Endothelial cell of umbilical vein (primary cell): ENCODE results near the gene TAMALIN. TPM values are rescaled to one million over a fixed set of nuclear protein-coding genes. Genes with fewer than 3 reads are reported as not detected.

ENCODE experiments used
- BruUV-seq: library from RNA; stranded (reverse); fragments of 400-500 nt; replicated peaks from 2 replicates; lab custom pipeline; 2021; lab: Mats Ljungman, UMichigan
- CTCF ChIA-PET: fragments of 300-600, 350-600 bp; sonication (Branson Sonifier 250); formaldehyde crosslinking; loops from one replicate; lab custom pipeline; 2021; ENCODE audit warnings: antibody characterized with exemption, inconsistent platforms; lab: Charles Lee
- POLR2A ChIA-PET: fragments of 300-600, 350-600 bp; sonication (Branson Sonifier 250); formaldehyde crosslinking; loops from one replicate; lab custom pipeline; 2021; ENCODE audit warnings: antibody characterized with exemption, inconsistent platforms; lab: Charles Lee
- DNase-seq: peaks from one replicate; pipeline ENCODE4 v3.0.0-alpha.2; 2011; ENCODE audit warnings: low read depth, low spot score
- FAIRE-seq: peaks from 2 replicates; lab custom pipeline; 2011; peaks lifted over from hg19 to GRCh38; lab: Jason Lieb, UNC
- H2AFZ ChIP-seq: 2 replicates; pipeline ENCODE4 v1.6.0; 2012; ENCODE audit warnings: low read depth, low read length, control low read depth, inconsistent platforms
- H3K27ac ChIP-seq: 2 replicates; pipeline ENCODE4 v1.5.1; 2011; ENCODE audit warnings: low read depth, mild to moderate bottlenecking, control low read depth, low read length, moderate library complexity; ENCODE audit not compliant: insufficient read depth
- H3K27me3 ChIP-seq, 2 experiments: 2 replicates each; pipeline versions ENCODE4 v1.6.0 to v1.6.1; 2011; ENCODE audit warnings: low read length in 2 of 2, mixed read lengths in 1 of 2; ENCODE audit not compliant: control insufficient read depth in 2 of 2, insufficient read depth in 2 of 2
- H3K36me3 ChIP-seq, 2 experiments: 2 replicates in 1 of 2; 3 replicates in 1 of 2; pipeline ENCODE4 v1.5.1; 2011; ENCODE audit warnings: low read length in 2 of 2, mild to moderate bottlenecking in 1 of 2, moderate library complexity in 1 of 2; ENCODE audit not compliant: control insufficient read depth in 2 of 2, insufficient read depth in 2 of 2; ENCODE audit errors: extremely low read depth in 1 of 2
- H3K4me1 ChIP-seq: 3 replicates; pipeline ENCODE4 v1.5.1; 2011; ENCODE audit warnings: mild to moderate bottlenecking, low read length; ENCODE audit not compliant: control insufficient read depth, insufficient read depth; ENCODE audit errors: extremely low read depth
- H3K4me2 ChIP-seq: 2 replicates; pipeline ENCODE4 v1.6.1; 2011; ENCODE audit warnings: low read length, control low read depth, mixed read lengths; ENCODE audit not compliant: insufficient read depth
- H3K4me3 ChIP-seq, 3 experiments: fragments of 200-600 bp in 1 of 3; sonication (generic), shearing (Covaris generic) in 1 of 3; replicated peaks in 1 of 3; 2 replicates each; pipeline ENCODE4 v1.5.1; 2011 to 2016; ENCODE audit warnings: control low read depth in 3 of 3, low read length in 3 of 3, mild to moderate bottlenecking in 2 of 3, inconsistent platforms in 1 of 3, low read depth in 1 of 3, moderate library complexity in 1 of 3; ENCODE audit not compliant: insufficient read depth in 1 of 3
- H3K79me2 ChIP-seq: 2 replicates; pipeline ENCODE4 v1.6.0; 2012; ENCODE audit warnings: low read length, inconsistent platforms; ENCODE audit not compliant: control insufficient read depth, insufficient read depth
- H3K9ac ChIP-seq: replicated peaks from 2 replicates; pipeline ENCODE3; 2011; ENCODE audit warnings: low read length, control low read depth; ENCODE audit not compliant: insufficient read depth; ENCODE audit errors: extremely low read depth
- H3K9me1 ChIP-seq: replicated peaks from 3 replicates; pipeline ENCODE4 v1.6.0; 2011; ENCODE audit warnings: mild to moderate bottlenecking, low read length; ENCODE audit not compliant: control insufficient read depth, insufficient read depth; ENCODE audit errors: extremely low read depth
- H3K9me3 ChIP-seq: replicated peaks from 2 replicates; pipeline ENCODE4 v1.5.1; 2012; ENCODE audit warnings: low read length, inconsistent platforms; ENCODE audit not compliant: control insufficient read depth, insufficient read depth
- H4K20me1 ChIP-seq: replicated peaks from 2 replicates; pipeline ENCODE3; 2011; ENCODE audit warnings: mild to moderate bottlenecking, low read length; ENCODE audit not compliant: control insufficient read depth, insufficient read depth; ENCODE audit errors: extremely low read depth
- EZH2 ChIP-seq: IDR thresholded peaks from 2 replicates; pipeline ENCODE4 v1.6.1; 2012; ENCODE audit warnings: borderline replicate concordance, low read depth, mild to moderate bottlenecking, moderate library complexity, low read length, inconsistent platforms; ENCODE audit not compliant: severe bottlenecking
- FOS ChIP-seq: IDR thresholded peaks from 2 replicates; pipeline ENCODE4 v1.6.1; 2011; ENCODE audit warnings: mild to moderate bottlenecking, low read length, moderate library complexity, borderline replicate concordance; ENCODE audit not compliant: insufficient read depth
- GATA2 ChIP-seq: IDR thresholded peaks from 2 replicates; pipeline ENCODE4 v1.7.0; 2011; ENCODE audit warnings: low read depth, mild to moderate bottlenecking, moderate library complexity, mixed read lengths, low read length; ENCODE audit not compliant: insufficient read length, insufficient read depth
- JUN ChIP-seq: IDR thresholded peaks from 2 replicates; pipeline ENCODE4 v1.6.1; 2011; ENCODE audit warnings: borderline replicate concordance, low read depth; ENCODE audit not compliant: insufficient read length, insufficient read depth
- MYC ChIP-seq: IDR thresholded peaks from one replicate; pipeline ENCODE4 v1.6.1; 2011; ENCODE audit warnings: mild to moderate bottlenecking, low read depth, low read length
- POLR2A ChIP-seq: IDR thresholded peaks from 2 replicates; pipeline ENCODE4 v1.6.1; 2012; ENCODE audit warnings: low read depth, mild to moderate bottlenecking, control low read depth, low read length
- POLR2AphosphoS5 ChIP-seq: IDR thresholded peaks from 2 replicates; pipeline ENCODE4 v1.6.1; 2012; ENCODE audit warnings: low read depth, mild to moderate bottlenecking, control low read depth, low read length, moderate library complexity; ENCODE audit not compliant: insufficient read depth
- dilution Hi-C: fragments of 300-500 bp; cut with MboI; formaldehyde crosslinking; loops from one replicate; pipeline ENCODE4 v1.15.0; 2019; ENCODE audit warnings: low sequenced_read_pairs; ENCODE audit not compliant: extremely low pct_ligation_motif_present
- intact Hi-C: fragments of 100-400 bp; cut with micrococcal nuclease; formaldehyde crosslinking; loops from one replicate; pipeline ENCODE4 v1.10.0; 2022
- polyA plus RNA-seq, 4 experiments: library from polyadenylated mRNA; depleted of rRNA in 3 of 4; stranded (reverse) in 3 of 4; unstranded in 1 of 4; fragments of >200 nt; gene quantifications; 2 replicates each; pipeline versions ENCODE4 v1.2.1 to v1.2.3, GENCODE V29; 2011 to 2012; ENCODE audit warnings: missing spikeins in 1 of 4
- total RNA-seq: library from RNA; stranded (reverse); gene quantifications from 2 replicates; pipeline ENCODE4 v1.2.3, GENCODE V29; 2021
- TF ChIP-seq, protein P1 (sequence below), 2 donors: IDR thresholded peaks; 1 replicate in 1 of 2; 2 replicates in 1 of 2; pipeline ENCODE4 v1.5.1; 2011; ENCODE audit warnings: low read length in 2 of 2, mild to moderate bottlenecking in 2 of 2, moderate library complexity in 2 of 2, control low read depth in 1 of 2, inconsistent platforms in 1 of 2, low read depth in 1 of 2; ENCODE audit not compliant: insufficient read depth in 1 of 2; ENCODE audit errors: extremely low read depth in 1 of 2
- TF ChIP-seq, protein P2 (sequence below): IDR thresholded peaks from 2 replicates; pipeline ENCODE4 v1.6.1; 2011; ENCODE audit not compliant: insufficient read depth, insufficient read length

Gene TAMALIN
- total and polyA plus RNA-seq, 2 donors (not counting 3 experiments of a cell fraction or from before 2014, with no cell fraction given), result 53.3 to 87.5 TPM

DNA sequence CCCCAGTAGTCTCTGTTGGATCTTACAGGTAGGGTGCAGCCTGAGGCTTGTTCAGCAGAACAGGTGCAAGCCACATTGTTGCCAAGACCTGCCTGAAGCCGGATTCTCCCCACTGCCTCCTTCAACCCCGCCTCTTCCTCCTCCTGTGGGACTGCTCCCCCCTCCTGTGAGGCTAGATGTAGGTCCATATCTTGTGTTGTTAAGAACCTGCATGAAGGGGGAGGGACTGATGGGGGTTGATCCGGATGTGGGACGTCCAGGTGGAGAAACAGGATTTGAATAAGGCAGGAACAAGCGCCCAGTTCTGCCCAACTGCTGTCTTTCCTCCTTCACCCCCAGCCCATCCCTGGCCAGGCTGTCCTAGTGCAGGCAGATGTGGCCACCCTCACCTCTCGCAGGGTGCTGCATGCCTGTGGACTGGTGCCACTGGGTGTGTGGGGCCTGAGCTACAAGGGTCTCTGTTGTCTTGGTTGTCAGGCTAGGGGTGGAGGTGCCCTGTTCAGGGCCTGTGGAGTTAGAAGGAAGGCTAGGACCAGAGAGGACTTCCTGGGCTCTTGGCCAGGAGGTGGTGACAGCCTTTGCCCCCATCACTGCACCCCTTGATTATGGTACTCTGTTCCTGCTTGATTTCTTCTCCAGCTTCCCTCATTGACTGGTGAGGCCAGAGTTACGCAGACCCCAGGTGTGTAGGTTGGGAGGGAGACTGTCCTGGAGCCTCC is 45.9 kb downstream of the TAMALIN start:
- POLR2A ChIA-PET, result no interaction called here
- no peak for DNase-seq
- dilution Hi-C loops, result no loop called here

More for the DNA sequence above, 45.9 kb downstream of the TAMALIN start:
- BruUV-seq, result no TSS peak
- H3K27ac ChIP-seq, result no peak overlapping the region
- peaks cover 17% of the 10 kb centered on the region for H3K4me1 ChIP-seq
- H2AFZ ChIP-seq, result no peak overlapping the region
- H3K27me3 ChIP-seq, result no peaks in the 10 kb centered on the region
- H3K4me3 ChIP-seq, result no peak overlapping the region
- H3K9me3 ChIP-seq, result no peaks in the 10 kb centered on the region
- FAIRE-seq, result no peak
- CTCF ChIA-PET, result interaction anchor here (1.2 to 2.7 kb wide), 3 partner anchors 8 to 27 kb away, joined by 3 to 33 read pairs (median 6); no protein-coding TSS in a partner anchor
- H3K9ac ChIP-seq, result no peak overlapping the region
- H3K4me2 ChIP-seq, result no peak overlapping the region
- H3K36me3 ChIP-seq, result no peaks in the 10 kb centered on the region
- no peaks in the 10 kb centered on the region for H4K20me1 ChIP-seq
- TF ChIP-seq MYC (no peak), EZH2 (no peak), JUN (no peak), GATA2 (no peak), POLR2A (no peak), FOS (no peak), POLR2AphosphoS5 (no peak)
- TF ChIP-seq, protein P1, sequence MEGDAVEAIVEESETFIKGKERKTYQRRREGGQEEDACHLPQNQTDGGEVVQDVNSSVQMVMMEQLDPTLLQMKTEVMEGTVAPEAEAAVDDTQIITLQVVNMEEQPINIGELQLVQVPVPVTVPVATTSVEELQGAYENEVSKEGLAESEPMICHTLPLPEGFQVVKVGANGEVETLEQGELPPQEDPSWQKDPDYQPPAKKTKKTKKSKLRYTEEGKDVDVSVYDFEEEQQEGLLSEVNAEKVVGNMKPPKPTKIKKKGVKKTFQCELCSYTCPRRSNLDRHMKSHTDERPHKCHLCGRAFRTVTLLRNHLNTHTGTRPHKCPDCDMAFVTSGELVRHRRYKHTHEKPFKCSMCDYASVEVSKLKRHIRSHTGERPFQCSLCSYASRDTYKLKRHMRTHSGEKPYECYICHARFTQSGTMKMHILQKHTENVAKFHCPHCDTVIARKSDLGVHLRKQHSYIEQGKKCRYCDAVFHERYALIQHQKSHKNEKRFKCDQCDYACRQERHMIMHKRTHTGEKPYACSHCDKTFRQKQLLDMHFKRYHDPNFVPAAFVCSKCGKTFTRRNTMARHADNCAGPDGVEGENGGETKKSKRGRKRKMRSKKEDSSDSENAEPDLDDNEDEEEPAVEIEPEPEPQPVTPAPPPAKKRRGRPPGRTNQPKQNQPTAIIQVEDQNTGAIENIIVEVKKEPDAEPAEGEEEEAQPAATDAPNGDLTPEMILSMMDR (IDR thresholded peaks at IDR 0.05; ENCODE audit: extremely low read depth in 1 of 2, insufficient read depth in 1 of 2, low read depth in 1 of 2, low read length in 2 of 2), result no peak
- TF ChIP-seq, protein P2, sequence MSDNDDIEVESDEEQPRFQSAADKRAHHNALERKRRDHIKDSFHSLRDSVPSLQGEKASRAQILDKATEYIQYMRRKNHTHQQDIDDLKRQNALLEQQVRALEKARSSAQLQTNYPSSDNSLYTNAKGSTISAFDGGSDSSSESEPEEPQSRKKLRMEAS, result no peak
- no peaks in the 10 kb centered on the region for H3K9me1 ChIP-seq
- no peaks in the 10 kb centered on the region for H3K79me2 ChIP-seq
- intact Hi-C loops, result no loop called here
